HK-2 (cell line): Measurements from ENCODE around the gene DOLPP1.
"Not testable (repeated sequence)": the region's sequence is repeated elsewhere in the genome, so short reads cannot be mapped to it uniquely, and the experiment has no call there.

Experiments
- DNase-seq: peaks from one replicate; pipeline ENCODE4 v3.0.0-alpha.2; 2018; ENCODE audit not compliant: unreplicated experiment

Gene DOLPP1

DNA sequence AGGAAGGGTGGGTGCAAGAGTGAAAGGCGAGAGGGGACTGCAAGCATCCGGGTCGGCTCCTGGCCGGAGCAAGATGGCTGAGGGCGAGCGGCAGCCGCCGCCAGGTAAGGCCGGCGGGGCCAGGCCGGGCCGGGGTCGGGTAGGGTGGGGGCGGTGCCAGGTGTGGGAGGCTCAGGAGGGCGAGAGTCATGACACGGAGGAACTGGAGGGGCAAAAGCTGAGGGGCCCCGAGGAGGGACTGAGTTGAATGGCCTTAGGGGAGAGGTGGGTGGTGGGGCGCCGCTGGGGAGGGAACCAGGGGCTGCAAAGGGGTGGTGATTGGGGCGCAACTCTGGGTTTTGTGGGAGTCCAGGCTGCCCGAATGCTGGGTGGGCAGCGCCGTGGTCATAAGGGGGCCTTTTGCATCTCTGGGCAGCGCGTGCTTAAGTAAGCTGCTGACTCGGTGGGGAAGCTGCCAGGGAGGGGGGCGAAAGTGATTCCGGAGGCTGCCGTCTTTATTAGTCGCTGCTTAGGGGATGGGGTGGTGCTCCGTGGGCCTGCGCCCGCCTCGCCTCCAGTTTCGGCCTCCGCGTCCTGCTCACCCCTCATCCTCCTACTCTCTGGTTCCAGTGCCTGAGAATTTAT lies 30.7 kb downstream of the DOLPP1 start:
- DNase-seq: peak; percentile 52

DNA sequence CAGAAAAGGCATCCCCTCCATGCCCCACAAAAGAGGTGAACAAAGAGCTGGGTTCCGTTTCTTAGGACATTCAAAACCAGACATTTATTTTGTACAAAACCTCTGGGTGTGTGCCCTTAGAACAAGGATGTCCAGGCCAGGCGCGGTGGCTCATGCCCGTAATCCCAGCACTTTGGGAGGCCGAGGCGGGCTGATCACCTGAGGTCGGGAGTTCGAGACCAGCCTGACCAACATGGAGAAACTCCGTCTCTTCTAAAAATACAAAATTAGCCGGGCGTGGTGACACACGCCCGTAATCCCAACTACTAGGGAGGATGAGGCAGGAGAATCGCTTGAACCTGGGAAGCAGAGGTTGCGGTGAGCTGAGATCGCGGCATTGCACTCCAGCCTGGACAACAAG lies 31.6 kb downstream of the DOLPP1 start:
- not testable (repeated sequence) for DNase-seq

DNA sequence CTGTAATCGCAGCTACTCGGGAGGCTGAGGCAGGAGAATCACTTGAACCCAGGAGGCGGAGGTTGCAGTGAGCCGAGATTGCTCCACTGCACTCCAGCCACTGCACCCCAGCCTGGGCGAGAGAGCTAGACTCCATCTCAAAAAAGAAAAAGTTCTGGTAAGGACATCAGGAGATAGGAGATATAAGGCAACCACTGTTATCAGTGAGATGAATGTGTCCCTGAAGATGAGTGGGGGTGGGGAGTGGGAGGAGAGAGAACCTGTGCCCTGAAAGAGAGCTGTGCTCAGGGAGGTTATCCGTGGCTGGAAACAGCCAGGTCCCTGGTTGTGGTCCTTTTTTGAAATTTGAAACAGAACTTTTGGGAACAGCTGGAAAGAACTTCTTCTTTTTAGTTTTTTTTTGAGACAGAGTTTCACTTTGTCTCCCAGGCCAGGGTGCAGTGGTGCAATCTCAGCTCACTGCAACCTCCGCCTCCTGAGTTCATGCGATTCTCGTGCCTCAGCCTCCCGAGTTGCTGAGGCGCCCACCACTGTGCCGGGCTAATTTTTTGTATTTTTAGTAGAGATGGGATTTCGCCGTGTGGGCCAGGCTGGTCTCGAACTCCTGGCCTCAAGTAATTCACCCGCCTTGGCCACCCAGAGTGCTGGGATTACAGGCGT lies 32.9 kb downstream of the DOLPP1 start:
- no peak for DNase-seq

DNA sequence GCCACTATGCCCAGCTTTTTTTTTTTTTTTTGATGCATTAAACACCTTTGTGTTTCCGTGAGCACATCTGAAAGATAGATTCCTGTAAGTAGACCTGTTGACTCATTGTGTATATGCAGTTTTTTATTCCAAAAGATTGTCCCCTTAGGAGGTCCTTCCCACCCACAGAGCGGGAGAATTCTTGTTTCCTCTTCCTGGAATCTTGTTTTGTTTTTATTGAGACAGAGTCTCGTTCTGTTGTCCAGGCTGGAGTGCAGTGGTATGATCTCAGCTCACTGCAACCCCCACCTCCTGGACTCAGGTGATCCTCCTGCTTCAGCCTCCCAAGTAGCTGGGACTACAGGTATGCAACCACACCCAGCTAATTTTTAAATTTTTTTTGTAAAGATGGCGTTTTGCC lies 37.9 kb downstream of the DOLPP1 start:
- DNase-seq: no peak

DNA sequence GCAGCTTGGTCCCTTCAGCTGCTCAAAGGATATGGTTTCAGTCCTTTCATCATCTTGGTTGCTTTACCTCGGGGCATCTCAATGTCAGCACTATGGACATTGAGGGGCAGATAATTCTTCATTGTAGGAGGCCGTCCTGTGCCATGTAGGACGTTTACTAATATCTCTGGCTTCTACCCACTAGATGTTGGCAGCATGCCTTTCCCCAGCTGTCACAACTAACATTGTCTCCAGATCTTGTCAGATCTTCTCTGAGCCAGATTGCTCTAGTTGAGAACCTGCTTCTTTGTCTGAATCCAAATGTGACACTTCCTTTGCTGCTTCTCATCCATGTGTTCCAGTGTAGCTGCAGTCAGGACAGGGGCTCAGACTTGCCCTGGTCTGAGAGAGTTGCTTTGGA lies 40.6 kb downstream of the DOLPP1 start:
- DNase-seq: no peak

DNA sequence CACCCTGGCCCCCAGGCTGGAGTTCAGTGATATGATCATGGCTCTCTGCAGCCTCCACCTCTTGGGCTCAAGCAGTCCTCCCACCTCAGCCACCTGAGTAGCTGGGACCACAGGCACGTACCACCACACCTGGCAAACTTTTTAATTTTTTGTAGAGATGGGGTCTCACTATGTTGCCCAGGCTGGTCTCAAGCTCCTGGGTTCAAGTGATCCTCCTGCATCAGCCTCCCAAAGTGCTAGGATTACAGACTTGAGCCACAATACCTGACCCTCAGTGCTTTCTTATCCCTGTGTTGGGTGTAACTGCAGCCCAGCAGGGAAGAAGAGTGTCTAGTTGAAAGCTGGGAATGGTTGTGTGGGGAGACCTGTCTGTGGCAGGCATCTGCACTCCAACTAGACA lies 41.2 kb downstream of the DOLPP1 start:
- no peak for DNase-seq

DNA sequence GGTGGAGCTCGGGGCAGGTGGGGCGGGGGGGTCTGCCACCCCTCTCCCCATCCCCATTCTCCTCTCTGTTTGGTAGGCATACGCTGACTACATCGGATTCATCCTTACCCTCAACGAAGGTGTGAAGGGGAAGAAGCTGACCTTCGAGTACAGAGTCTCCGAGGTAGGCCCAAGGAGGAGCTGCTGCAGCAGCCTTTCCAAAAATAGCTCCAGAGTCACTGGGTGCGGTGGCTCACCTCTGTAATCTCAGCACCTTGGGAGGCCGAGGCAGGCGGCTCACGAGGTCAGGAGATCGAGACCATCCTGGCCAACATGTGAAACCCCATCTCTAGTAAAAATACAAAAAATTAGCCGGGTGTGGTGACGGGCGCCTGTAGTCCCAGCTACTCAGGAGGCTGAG lies 42.1 kb downstream of the DOLPP1 start:
- DNase-seq: not testable (repeated sequence)

DNA sequence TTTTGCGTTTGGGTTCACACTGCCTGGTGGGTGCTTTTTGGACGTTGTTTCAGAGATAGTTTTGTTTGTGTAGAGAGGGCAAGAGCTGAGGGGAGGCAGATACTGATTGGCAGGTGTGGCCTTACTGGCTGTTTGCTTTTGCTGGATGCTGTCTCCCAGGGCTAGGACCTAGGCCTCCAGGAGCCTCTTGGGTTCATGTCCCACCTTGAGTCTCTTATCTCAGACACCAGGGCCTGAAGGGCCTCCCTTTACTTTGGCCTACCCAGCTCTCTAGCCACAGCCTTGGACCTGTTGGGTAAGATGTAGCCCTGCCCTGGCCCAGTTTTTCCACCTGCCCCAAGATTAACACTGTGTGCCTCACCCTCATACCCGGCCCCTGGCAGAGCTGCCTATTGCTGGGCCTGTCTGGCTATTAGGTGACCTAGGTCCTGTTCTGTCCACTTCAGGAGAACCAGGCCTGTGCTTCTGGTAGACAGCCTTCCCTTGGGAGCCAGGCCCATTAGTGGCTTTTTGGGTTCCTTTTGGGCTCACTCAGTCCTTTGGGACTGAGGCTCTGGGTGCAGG lies 43.7 kb downstream of the DOLPP1 start:
- no peak for DNase-seq

DNA sequence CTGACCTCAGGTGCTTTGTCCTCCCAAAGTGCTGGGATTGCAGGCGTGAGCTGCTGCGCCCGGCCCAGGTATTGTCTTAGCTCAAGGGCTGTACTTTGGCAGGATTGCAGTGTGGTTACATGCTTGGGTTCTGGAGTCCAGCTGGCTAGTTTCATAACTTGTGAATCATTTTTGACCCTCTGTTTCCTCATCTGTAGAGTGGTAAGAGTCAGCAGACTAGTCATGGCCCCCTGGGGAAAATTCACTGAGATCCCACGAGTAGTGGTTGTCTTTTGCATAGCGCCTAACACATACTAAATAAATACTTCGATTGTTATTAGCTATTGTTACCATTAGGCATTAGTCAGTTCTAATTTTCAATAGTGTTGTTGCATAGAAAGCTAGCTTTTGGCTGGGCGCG lies 44.6 kb downstream of the DOLPP1 start:
- no peak for DNase-seq

DNA sequence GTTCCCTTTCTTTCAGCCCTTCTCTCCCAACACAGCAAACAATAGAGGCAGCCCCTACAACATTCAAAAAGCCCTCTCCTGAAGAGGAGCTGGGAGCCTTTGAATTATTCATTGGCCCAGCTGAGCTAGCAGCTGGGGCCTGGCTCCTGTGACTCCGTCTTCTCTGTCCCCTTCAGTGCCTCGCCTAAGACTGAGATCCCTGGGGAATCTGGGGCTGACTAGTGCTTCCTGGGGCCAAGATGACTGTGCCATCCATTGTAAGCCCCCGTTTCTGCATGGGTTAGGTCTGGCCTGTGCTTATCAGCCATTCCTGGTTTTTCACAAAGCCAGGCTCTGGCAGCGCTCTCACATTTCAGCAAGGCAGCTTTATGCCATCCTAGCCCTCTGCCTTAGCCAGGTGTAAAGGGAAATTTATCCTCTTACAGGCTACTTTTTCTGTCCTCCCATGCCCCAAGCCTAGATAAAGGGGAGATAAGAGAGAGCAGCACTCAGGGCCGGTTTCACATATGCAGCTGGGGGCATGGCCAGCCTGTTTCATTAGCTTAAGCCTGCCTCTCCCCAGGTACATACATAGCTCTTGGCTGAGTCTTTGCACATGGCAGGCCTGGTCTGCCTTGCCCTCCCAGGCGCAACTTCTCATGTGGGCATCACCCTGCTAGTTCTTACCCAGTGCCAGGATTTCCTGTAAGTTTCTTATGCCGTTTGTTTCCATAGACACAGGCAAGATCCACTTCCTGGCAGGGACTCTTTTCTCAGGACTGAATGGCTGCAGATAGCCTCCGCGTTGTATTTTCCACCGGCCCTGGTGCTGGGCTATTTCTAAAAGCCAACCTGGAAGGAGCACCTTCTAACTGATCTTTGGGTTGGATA lies 46.1 kb downstream of the DOLPP1 start:
- no peak for DNase-seq

DNA sequence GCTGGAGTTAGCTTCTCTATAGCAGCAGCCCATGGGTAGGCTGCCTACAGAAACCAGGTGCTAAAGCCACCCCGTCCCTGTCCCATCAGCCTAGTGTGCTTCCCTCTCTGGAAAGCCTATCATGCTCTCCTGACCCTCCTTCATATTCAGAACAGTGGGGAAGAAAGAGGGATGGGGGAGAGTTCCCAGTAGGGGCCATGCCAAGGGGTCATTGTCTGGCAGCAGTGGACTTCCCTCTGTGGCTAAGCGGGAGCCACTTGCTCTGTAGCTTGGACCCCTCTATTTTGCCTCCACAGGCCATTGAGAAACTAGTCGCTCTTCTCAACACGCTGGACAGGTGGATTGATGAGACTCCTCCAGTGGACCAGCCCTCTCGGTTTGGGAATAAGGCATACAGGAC lies 47.8 kb downstream of the DOLPP1 start:
- DNase-seq: no peak

DNA sequence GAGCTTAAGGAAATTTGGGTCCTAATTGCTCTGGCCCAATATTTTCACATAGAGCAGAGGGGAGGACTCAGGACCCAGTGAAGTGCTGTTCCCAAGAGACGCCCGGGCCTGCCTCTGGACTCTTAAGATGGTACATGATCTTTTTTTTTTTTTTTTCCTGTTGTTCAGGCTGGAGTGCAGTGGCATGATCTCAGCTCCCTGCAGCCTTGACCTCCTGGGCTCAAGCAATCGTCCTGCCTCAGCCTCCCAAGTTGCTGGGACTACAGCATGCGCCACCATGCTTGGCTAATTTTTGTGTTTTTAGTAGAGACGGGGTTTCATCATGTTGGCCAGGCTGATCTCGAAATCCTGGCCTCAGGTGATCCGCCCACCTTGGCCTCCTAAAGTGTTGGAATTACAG lies 49.4 kb downstream of the DOLPP1 start:
- not testable (repeated sequence) for DNase-seq

DNA sequence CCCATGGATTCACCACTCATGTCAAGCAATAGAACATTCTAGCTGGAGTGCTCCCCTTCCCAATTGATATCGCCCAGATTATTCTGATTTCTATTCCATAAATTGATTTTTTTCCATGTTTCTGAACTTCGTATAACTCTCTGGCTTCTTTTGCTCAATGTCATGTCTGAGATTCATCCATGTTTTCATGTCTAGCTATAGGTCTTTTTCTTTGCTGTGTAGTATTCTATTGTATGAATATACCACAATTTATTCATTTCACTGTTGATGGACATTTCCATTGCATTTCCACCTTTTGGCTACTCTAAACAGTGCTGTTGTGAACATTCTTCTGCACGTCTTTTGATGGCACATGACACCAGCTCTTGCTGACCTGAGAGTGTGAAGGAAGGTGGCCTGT lies 49.9 kb downstream of the DOLPP1 start:
- no peak for DNase-seq

DNA sequence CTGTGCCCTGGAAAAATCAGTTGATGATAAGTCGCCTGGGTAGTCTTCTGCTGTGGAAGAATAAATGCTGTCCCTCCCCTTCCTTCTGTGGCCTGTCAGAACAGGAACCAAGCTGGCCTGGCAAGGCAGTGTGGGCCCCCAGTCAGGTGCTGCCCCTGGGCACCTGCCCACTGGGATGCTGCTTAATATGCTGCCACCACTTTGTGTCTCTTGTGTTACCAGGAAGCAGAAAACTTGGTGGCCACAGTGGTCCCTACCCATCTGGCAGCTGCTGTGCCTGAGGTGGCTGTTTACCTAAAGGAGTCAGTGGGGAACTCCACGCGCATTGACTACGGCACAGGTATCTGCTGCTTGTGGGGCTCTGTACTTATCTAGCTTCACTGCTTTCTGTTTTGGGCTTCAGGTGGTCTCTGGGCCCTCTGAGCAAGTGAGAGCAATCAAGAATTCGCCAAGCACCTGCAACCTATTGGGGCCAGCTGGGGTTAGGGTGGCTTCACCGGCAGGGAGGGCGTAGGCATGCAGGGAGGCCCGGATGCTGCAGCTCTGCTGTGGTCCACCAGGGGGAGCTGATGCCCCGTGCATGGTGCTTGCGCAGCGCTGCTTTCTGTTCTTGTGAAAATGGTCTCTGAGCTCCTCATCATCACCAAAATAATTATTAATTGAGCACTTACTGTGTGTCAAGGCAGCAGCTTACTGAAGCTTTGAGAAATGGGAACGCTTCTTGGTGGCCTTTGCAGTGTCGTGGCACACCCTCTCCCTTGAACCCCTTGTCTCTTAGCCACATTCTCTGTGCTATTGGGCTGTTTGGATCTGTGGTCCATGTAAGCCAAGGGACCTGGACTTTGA lies 50.6 kb downstream of the DOLPP1 start:
- DNase-seq: peak; percentile 71

DNA sequence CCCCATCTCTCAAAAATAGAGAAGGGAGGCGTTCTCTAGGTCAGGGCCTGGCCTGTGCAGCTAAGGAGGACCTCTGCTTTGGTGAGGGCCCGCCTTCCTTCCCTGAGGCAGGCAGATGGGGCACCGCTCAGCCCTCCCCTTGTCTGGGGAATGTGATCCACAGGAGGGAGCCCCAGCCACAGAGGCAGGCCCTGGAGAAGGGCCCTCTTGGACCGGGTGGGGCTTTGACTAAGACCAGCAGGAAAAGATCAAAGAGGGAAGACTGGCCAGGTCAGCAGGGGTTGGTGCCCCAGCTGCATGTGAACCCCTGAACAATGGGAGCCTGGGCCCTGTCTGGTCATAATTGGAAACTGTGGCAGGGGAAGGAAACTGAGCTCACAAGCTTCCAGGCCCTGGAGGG lies 52.2 kb downstream of the DOLPP1 start:
- DNase-seq: no peak

DNA sequence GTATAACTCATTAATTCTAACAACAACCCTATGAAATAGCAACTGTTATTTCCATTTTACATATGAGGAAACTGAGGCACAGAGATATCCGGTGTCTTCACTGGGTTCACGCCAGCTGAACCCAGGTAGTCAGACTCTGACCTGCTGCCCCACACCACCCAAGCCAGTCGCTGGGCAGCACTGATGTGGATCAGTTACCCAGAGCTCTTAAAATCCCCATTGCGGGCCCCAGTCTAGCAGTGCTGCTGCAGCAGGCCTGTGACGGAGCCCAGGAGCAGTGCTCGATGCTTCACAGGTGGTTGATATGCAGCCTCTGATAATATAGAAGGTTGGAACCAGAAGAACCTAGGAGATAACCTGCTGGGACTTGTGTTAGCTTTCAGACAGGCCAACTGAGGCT lies 54.6 kb downstream of the DOLPP1 start:
- no peak for DNase-seq

DNA sequence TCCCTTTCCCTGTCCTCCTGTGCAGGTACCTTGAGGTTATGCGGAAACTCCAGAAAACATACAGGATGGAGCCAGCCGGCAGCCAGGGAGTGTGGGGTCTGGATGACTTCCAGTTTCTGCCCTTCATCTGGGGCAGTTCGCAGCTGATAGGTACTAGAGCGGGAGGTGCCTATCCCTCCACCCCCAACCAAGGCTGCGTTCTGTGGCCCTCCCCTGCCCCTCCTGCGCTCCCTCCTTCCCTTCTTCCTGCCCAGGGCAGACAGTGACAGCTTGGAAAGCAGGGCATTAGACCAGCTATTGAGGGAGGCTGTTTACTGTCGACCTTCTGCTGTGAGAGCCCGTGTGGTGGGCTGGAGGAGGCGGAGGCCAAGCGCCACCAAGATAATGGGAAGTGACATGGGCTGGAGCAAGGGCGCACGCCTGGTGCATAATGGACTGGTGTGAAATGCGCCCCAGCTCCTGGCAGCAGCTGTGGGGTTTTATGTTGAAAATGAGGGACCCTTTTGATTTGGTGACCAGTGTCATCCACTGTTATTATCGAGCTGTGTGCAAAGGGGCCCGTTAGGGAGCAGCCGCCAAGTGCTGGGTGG lies 55.6 kb downstream of the DOLPP1 start:
- no peak for DNase-seq

DNA sequence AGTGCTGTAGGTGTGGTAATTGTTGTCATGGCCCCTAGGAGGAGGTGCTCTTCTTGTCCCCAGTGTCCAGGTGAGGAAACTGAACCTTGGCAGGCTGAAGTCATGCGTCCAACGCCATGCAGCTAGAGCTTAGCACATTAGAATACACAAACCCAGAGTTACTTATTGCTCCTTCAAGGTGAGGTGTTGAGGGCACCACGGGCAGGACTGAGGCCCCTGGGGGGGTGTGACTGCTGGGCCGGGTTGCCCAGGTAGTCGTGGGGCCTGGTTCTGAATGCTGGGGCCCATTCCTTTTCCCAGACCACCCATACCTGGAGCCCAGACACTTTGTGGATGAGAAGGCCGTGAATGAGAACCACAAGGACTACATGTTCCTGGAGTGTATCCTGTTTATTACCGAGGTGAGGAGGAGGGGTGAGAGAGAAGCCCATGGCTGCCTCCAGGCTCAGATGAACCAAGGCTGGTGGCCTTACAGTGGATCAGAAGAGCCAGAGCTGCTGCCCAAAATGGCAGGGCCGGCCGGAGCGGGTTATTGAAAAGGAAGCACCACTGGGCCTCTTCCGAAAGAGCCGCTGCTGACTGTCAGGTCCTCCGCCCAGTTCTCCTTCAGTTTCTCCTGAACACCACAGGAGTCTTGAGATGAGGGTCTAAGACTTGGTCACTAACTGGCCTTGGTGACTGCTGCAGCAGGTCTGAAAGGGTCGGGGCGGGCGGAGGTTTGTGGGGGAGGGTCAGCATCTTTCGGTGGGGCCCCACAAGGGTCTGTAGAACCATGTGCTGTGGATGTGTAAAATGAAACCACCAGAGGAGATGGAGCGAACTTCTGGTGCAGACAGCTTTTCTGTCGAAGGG lies 56.6 kb downstream of the DOLPP1 start:
- no peak for DNase-seq

DNA sequence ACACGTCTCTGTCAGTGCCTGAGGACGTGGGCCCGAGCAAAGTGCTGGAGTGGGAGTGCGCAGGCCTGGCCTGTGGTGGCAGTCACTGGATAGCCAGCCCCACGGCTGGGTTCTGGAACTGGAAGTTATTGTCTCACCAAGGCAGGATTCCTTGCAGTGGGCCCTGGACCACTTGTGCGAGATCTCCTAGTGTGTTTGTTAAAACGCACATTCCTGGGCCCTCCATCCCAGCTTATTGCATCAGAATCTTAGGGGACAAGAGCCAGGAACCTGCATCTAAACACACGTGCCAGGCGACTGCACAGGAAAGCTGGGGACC lies 57.2 kb downstream of the DOLPP1 start:
- no peak for DNase-seq

DNA sequence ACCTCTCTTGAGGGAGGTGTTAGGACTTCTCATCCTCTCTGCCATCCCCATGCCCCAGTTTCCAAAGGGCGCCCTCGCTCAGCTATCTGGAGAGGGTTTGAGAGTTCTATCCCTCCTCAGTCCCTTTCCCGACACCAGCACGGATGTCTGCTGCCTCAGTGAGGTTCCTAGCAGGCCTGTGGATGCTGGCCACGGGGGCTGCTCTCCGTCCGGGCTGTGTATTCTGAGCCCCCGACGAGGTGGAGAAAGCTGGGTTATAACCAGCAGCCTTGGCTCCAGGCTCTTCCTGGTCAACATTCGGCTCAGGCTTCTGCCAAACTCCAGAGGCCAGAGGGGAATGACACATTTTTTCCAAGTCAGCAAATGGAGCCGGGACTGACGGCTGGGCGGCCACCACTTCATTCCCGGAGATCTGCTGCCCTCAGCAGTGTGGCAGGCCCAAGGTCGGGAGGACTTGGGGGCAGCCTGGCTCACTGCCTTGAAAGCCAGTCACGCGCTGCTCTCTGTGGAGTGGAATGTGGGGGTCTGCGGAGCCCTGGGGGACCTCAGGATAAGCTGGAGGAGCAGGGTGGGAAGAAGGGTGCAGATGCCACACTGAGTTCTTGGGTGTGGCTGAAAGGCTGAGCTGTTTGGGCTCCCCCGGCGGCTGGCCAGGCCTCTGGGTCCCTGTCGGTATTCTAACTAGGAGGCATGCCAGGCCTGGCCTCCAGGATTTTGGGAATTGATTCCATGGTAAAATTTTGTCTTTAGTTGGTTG lies 57.7 kb downstream of the DOLPP1 start:
- no peak for DNase-seq
